ENCODE measurements around the gene WDR7.

WDR7 gene

DNA sequence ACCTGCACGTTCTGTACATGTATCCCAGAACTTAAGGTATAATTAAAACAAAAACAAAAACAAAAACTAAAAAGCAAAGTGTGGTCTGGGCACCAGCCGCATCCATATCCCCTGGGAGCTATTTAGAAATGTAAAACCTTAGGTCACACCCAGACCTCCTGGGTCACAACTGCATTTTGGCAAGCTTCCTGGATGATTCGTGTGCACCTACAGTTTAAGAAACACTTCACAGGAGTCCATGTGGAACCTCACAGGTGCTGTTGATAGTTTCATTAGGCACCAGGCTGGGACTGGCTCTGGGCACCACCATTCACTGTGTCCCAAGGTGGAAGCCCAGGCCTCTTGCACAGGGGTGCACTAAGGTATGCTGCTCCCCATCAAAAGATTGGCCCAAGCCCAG lies 392.1 kb downstream of the WDR7 start:
- DNase-seq (ENCODE audit: low spot score): no peak

DNA sequence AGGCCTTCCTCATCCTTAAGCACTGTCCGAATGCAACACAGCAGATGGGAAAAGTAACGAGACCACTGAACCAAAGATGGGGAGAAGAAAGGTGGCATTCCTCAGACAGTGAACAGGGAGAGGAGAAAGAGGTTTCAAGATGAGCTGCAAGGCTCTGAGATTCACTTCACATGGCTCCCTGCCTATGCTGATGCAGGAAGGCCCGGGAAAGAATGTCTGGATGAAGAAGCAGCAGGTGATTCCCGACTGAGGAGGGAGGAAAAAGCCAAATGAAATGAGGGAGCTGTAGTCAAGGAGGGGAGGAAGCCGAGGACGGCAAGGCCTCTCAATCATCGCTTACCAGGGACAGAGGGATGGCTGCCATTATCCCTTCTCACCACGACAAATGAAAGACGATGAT lies 397.2 kb downstream of the WDR7 start:
- no peak for DNase-seq (ENCODE audit: low spot score)

DNA sequence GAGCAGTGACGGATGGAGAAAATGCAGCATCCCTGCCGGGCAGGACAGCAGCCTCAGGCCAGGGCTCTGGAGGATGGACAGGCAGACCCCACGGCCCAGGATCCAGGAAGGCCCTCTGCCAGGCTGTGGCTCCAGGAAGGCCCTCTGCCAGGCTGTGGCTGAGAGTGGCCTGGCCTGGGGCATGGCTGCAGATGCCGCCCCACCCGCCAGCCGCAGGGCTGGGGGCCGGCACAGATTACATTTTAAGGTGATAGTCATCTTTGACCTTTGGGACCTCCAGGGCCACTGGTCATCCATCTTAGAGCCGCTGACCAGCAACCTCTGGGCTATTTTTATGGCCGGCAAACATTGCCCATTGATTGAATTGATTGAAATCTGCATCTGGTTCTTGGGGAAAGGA lies 397.7 kb downstream of the WDR7 start:
- DNase-seq (ENCODE audit: low spot score): no peak

DNA sequence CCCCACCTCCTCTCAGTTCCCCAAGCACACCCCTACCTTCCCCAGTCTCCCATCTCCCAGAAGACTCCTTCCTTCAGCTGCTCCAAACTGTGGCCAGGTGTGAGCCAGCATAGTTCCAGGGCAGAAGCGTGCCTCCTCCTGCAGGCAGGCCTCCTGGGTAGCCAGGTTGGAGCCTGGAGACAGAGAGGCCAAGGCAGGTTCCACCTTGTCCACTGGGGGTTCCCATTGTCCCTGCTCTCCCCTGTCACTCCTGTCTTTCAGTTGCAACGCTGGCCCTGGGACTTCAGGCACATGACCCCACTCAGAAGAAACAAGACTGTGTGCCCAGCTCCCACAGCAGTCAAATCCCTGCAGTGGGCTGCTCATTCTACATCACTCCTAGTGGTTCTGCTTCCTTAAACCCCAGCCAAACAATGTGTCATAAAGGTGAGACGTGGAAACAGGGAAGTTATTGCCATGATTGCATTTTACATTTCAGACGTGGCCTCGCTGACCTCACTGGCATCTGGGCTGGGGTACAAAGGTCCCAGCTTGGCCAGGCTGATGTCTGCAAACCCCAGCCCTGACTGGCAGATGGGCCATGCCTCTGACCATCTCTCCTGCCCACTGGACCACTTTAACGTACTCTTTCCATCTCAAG lies 399.3 kb downstream of the WDR7 start:
- DNase-seq (ENCODE audit: low spot score): no peak

DNA sequence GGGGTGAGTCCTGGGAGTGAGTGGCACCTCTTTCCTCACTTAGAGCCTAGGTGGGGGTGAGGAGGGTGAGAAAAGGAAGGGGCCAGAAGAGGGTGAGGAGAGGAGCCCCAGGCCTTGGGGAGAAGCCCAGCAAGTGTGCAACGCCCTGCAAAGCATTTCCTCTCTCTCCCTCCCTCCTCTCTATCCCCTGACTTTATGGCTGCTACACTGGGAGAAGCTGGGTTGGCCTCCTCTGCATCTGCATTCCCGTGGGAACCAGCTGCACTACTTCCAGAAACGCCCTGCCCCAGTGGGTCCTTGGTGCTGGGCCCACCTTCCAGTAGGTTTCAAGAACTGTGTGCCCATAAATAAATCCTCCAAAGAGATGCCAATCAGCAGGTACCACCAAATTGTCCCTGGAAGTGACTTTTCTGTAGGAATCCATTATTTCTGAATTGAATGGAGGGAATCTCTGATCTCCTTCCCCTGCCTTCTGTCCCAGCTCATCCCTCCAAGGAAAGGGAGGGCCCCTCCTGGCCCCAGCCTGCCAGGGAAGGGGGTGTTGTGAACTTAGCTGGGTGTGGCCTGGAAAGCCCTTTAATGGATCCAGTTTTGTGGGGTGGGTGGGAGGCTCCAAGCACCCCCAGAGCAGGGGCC lies 400.0 kb downstream of the WDR7 start:
- DNase-seq (ENCODE audit: low spot score): no peak

DNA sequence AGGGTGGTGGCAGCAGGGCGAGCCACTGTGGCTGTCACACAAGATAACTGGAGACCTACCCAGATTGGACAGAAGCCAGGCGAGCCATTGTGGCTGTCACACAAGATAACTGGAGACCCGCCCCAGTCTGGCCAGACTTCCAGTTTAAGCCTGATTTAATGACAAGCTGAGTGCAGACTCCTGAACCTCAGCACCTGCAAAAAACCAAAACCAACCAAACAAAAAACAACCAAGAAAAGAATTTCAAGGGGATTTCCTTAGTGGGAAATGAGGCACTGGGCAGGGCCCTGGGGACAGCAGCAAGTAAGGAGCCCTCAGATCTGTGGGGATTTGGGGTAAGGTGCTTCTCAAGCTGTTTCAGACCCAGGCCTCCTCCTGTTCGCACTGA lies 400.5 kb downstream of the WDR7 start:
- DNase-seq (ENCODE audit: low spot score): no peak

DNA sequence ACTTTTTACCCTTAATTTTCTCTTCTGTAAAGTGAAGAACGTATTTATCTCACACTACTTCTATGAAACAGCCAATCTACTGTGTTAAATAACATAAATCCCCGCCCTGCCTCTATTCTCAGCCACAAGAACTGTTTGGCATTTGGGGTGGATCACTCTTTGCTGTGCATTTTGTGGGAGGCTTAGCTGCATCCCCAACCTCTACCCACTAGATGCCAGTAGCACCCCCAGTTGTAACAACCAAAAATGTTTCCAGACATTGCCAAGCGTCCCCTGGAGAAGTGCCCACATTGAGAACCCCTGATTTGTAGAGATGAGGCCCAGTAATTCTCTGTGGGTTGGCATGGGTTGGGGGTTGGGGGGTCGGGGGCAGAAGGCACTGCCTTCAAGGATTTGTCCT lies 401.0 kb downstream of the WDR7 start:
- no peak for DNase-seq (ENCODE audit: low spot score)

DNA sequence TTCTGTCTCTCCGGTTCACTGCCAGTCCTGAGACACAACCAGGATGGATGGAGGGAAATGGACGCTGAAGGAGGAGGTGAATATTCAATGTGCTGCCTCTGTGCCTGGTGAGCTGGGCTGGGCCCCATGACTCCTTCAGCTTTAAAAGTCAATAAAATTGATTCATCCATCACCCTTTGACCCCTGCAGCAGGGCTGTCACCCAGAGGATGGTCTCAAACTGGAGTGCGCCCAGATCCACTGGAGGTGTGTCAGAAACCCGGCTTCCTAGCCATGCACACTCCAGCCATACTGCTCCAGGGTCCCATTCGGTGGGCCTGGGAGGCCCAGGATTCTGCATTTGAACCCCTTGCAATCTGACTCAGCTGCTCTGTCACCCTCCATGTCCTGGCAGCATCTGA lies 401.6 kb downstream of the WDR7 start:
- DNase-seq (ENCODE audit: low spot score): no peak

DNA sequence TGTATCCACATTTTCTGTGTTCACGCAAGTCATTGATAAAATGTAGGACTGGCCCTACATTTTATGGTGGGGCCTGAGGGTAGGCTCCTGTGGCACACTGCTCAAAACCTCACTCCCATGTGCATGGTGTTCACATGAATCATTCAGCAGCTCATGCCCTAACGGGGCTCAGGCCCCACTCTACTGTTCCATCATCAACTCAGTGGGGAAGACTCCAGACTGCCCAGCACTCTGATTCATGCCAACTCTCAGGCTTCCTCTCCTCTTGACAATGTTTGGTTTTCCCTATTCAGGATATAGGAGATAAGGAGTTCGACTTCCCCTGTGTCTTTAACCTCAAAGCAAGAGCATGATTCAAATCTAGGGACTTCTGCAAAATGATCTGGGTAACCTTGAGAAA lies 403.7 kb downstream of the WDR7 start:
- no peak for DNase-seq (ENCODE audit: low spot score)

DNA sequence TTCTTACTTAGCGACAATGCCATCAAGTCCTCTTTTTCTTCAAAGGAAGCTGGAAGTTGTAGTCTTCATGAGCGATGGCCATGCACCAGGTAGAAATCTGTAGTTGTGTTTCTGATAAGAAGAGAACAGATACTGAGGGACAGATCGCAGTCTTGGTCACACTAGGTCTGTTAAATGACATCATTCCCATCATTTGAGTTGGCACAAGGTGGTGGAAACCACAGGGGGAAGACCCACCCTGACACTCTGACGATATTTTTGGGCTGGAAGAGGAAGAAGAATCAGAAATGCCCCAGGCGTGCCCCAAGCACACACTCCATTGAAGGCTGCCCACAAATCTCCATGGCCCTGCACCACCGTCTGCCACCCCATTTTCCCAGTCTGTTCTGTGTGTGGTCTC lies 406.7 kb downstream of the WDR7 start:
- no peak for DNase-seq (ENCODE audit: low spot score)

DNA sequence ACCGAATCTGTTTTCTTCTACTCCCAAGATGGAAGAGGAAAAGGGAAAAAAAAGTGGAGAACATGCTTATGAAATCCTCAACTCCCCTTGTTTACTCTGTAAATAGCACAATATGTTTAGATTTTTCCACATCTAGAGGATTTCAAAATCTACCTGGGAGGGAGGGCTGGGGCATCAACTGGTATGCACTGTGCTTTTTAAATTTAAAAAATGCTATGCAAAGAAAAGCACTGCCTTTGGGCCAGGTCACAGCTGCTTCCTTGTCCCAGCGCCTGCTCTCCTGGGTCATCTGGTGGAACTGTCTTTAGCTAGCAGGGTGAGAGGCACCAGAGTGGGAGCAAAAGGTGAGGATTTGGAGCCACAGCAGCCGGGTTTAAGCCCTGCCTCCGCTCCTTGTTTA lies 407.6 kb downstream of the WDR7 start:
- DNase-seq (ENCODE audit: low spot score): no peak

DNA sequence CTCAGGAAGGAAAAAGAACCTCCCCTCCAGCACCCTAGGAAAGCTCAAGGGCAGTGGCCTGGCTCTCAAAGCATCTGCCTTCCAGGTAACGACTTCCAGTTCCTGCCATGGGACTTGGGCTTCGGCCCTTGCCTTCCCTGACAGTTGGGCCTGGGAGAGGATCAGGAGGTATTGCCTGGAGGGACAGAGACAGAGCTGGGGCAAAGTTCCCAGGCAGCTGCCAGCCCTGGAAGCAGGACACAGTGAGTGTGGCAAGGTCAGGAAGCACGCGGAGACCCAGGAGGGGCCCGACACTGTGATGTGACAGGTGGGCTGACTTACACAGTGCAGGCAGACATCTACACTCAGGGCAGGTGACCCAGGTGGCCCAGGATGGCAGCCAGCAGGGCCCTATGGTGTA lies 408.2 kb downstream of the WDR7 start:
- DNase-seq (ENCODE audit: low spot score): no peak

DNA sequence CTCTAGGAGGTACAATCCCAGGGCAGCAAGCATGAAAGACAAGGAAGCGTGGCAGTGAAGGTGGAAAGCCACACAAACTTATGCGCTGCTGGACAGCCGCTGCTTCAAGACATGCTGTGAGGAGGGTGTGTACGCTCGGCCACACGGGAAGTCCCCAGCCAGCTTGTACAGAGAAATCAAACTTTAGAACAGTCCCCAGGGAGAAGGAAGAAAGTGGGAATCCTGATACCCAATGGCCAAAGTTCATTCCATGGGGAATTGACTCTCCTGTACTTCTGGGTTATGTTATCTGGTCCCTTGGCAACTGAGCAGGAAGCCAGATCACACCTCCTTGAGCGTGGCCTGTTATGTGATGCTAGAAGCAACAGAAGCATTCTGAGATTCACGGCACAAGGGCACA lies 409.7 kb downstream of the WDR7 start:
- DNase-seq (ENCODE audit: low spot score): no peak

DNA sequence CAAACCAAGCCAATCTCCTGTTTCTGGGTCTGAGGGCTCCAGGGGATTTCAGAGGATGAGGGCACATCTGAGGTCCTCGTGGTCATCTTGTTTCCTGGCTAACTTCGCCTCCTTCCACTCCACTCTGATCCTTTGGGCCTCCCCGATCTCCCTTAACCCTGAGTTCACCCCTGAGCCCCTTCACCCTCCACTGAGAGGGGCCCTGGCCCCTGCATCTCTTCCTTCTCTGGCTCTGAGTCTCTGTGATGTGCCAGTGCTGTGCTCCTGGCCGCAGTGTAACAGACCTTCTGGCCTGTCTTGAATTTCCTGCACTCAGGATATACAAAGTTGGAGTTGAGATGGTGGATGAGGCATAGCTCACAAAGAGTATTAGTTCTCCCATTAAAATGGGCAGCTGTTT lies 411.0 kb downstream of the WDR7 start:
- no peak for DNase-seq (ENCODE audit: low spot score)

DNA sequence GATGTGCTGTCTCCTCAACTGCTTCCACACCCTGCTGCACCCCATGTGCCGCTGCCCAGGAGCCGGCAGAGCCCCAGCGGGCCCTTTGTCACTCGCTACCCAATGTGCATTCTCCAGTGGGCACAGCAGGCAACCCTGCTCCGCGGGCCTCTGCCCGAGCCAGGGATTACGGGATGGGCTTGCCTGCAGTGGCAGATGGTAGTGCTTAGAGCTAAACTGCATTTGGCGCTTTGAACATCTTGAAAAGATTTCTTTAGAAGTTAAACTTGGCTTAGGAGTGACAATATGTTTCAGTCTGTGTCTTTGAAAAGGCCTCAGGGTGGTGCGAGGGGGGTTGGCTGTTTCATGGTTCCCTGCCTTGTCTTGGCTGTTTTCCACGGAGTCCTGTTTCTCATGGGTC lies 411.7 kb downstream of the WDR7 start:
- no peak for DNase-seq (ENCODE audit: low spot score)

DNA sequence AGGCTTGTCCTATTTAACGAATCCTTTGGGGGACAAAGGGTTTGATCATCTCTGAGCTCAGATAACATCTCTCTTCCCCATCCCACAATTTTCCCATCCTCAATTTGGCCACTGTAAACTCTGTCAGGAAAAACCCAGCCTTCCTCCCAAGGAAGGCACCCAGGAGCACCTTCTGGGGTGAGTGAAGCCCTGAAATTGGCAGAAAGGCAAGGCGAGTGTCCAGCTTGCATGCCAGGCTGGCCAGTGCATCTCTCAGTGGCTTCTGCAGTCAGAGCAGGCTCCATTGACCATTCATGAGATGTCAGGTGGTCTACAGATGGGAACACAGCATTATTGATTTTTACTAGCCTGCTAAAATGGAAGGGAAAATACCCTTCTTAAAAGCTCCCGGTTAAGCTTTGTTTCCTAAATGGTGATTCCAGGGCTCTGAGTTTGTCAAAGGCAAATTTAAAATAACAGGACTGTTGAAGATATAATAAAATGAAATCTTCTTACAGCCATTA lies 412.5 kb downstream of the WDR7 start:
- no peak for DNase-seq (ENCODE audit: low spot score)

DNA sequence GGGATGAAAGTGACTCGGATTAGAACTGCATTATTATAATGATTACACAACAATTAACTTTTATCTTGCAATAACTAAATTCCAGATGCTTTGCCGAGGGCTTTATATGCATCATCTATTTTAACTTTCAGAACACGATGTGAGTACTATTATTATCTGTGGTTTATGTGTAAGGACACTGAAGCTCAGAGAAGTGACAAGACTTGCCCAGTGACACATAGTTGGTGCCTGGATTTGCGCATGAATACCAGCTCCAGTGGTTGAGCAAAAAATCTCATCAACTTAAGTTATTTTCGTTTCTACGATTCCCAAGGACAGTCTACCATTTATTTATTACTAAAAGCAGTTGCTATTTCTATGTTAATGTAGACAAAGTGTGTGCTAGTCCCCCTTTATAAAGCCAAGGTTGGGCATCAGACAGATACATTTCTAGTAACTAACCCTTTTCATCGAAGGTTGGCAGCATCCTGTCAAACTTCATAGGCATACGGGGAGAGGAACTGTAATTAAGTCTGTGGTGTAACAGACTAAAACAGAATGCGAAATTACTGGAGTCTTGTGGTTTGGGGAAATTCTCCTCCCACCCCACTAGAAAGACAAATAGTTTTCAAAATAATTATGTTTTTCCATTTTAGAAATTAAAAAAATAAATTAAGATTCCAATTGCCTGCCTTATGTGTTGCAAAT lies 422.5 kb downstream of the WDR7 start:
- no peak for DNase-seq (ENCODE audit: low spot score)

DNA sequence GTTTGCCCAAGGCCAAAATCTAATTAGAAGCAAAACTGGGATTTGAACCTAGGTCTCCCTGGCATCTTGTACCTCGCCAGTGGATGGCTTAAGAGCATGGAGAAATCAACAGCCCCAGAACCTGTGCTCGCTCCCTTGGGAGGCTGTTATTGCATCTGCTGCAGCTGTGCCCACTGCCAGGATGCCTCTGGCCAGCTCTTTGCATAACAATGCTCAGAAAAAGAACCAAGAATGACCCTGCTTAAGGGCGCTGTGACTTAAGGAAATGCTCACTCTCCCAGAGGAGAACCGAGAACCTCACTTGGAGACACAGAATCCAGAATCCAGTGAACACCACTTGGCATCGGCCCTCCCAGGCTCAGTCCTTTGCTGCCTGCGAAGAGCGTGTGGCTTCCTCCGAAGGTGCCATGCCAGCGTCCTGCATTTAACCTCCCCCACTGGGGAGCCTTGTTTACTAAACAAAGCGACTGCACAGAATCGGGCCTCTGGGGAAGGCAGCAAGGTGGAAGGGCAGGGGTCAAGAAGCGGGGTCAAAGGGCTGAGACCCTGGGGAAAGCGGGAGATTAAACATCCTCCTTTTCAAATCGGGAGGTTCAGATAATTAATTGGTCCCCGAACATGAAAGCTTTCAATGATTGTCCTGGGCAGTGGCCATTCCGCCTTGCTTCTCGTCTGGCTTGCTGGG lies 424.7 kb downstream of the WDR7 start:
- DNase-seq (ENCODE audit: low spot score): no peak

DNA sequence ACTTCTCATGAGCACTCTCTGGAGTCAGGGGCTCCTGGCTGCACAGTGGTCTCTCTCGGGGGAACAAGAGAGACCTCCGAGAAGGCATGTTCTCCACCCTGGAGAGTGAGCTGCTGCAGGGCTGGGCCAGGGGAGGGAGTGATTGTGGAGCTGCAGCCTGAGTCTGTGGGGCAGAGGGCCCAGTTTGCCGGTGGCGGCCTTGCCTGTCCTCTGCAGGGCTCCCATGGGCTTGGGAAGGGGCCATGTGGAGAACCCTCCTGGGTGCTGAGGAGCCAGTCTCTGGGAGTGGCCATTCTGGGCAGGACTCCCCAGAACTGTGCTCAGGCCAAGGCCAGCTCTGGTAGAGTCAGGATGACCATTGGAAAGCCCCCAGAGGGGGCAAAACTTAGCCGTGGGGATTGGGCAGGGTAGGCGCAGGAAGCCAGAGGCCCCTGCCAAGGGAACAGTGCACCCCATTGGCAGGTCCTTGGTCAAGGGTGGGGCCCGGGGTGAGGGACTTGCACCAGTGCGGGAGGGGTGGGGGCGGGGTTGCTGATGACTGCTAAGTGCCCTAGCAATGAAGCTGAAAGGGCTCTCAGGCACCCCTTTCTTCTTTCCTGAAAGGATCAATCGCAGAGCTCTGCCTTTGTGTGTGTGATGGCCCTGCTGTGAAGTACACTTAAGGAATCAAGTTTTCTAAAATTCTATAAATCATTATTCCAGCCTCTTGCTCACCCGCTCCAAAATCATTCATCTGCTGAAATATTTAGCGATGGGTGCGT lies 426.0 kb downstream of the WDR7 start:
- DNase-seq (ENCODE audit: low spot score): no peak

DNA sequence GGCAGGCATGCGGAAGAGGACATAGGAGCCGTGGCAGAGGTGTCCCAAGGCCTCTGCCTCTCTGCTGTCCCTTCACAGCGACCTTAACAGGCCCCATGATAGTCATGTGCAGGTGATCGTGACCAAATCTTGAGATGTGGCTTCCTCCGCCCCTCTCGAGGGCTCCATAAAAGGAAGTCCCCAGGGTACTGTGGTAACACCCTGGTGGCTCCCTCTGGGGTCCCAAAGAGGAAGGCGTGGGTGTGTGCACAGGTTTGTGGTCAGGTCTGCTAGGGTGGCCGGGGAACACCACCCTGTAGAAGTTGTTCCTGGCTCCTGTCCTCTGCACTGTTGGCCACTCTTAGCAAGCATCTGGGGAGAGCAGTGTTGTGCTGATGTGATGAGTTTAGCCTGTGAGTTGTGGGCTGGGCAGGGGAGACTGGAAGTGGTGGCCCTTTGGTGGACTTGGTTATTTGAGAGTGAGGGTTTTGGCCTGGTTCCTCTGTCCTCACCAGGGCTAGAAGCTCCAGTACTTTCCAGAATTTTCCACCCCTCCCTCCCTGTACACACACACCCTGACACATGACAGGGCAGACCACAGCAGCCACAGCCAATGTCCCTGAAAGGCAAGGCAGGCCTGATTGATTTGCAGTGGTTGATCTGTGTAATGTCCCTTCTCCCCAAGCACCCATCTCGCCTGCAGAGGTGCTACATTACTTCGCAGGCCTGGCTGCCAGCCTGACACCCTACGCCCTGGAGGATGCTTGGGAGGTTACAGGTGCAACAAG lies 426.8 kb downstream of the WDR7 start:
- no peak for DNase-seq (ENCODE audit: low spot score)

DNA sequence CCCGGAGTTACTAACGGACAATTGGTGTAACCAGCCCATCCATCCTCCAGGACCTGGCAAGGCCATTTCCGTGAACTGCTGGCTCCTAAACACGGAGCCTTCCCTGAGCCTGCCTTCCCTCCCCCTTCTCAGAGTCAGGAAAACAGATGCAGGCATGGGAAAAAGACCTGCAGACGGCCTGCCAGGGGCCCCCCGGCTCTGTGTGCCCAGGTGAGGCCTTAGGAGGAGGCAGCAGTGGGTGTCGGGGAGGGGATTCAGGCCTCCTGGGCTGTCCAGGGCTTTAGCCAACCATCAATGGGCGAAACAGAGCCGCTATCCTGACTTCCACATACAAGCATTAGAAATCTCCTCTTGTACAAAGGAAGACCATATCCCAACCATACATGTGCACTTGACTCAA lies 427.5 kb downstream of the WDR7 start:
- no peak for DNase-seq (ENCODE audit: low spot score)

DNA sequence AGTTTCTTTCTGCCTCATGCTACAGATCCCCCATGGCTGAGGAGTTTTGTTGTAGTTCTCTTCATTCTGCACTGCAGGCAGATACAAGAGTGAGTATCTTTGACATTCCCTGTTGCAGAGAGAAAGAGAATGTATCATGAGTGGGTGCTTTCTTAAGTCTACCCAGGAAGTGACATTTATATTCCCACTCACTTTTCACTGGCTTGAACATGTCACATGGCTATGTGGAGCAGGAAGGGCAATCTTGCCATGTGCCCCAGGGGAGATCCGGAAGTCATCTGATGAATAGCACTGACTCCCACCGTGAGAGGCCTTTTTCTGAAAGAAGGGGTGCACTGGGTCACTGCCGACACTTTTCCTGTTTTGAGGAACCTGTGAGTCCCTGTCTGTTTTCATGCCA lies 429.3 kb downstream of the WDR7 start:
- no peak for DNase-seq (ENCODE audit: low spot score)

Data from RKO (cell line).